Stomach (tissue), 4 donors: ENCODE results near the gene MMP21.

Experiments
- POLR2A ChIP-seq, 4 donors: fragments of 450-650 bp; IDR thresholded peaks; one replicate each; pipeline ENCODE4 v1.6.1; 2016; ENCODE audit warnings: antibody characterized with exemption in 4 of 4, control low read depth in 2 of 4, mild to moderate bottlenecking in 1 of 4, moderate library complexity in 1 of 4
- POLR2AphosphoS5 ChIP-seq, 3 donors: sonication (generic); formaldehyde crosslinking; IDR thresholded peaks; one replicate each; pipeline ENCODE4 v1.6.1; 2016; ENCODE audit warnings: antibody characterized with exemption in 3 of 3
- TF ChIP-seq, protein P1 (sequence below), 7 experiments: fragments of 450-650 bp in 4 of 7; fragments of 200-600 bp in 3 of 7; sonication (generic) in 3 of 7; IDR thresholded peaks; one replicate each; pipeline ENCODE4 v1.5.1; 2016 to 2019; ENCODE audit warnings: antibody characterized with exemption in 7 of 7, control low read depth in 2 of 7, mild to moderate bottlenecking in 1 of 7

DNA sequence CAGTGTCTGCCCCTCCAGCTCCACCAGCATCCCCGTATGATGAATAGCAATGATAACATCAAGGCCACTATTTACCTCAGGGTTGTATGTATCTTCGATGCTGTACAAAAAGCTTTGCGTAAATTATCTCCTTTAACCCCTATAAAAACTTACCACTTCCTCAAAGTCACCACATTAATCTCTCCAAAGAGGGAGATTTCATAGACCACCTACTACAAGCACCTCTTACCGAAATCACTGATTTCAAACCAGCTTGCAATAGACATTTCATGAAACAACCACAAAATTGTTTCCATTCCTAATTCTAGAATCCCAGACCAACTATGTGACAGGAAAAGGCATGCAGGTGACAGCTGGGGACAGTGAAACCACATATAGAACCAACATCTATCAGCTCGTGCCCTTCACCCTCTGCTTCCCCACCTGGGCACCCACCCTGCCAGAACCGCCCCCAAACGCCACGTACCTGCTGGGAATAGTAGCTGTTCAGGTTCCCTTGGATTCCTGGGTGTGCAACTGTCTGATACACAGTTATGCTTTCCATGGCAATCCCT, 20.1 kb upstream of the MMP21 start:
- TF ChIP-seq, protein P1, sequence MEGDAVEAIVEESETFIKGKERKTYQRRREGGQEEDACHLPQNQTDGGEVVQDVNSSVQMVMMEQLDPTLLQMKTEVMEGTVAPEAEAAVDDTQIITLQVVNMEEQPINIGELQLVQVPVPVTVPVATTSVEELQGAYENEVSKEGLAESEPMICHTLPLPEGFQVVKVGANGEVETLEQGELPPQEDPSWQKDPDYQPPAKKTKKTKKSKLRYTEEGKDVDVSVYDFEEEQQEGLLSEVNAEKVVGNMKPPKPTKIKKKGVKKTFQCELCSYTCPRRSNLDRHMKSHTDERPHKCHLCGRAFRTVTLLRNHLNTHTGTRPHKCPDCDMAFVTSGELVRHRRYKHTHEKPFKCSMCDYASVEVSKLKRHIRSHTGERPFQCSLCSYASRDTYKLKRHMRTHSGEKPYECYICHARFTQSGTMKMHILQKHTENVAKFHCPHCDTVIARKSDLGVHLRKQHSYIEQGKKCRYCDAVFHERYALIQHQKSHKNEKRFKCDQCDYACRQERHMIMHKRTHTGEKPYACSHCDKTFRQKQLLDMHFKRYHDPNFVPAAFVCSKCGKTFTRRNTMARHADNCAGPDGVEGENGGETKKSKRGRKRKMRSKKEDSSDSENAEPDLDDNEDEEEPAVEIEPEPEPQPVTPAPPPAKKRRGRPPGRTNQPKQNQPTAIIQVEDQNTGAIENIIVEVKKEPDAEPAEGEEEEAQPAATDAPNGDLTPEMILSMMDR (IDR thresholded peaks at IDR 0.05): no peak
- TF ChIP-seq POLR2A (IDR thresholded peaks at IDR 0.05): no peak
- no peak for TF ChIP-seq POLR2AphosphoS5 (IDR thresholded peaks at IDR 0.05)
